Mammary epithelial cell (primary cell): ENCODE results near the gene LTBP3.

ENCODE experiments used
- CTCF ChIP-seq, 2 donors: IDR thresholded peaks in 1 of 2; conservative IDR thresholded peaks in 1 of 2; 2 replicates each; pipeline ENCODE4 v1.5.1; 2011 to 2012; ENCODE audit warnings: inconsistent platforms in 2 of 2, low read length in 2 of 2, mild to moderate bottlenecking in 2 of 2, control low read depth in 1 of 2, low read depth in 1 of 2; ENCODE audit not compliant: insufficient read depth in 1 of 2; ENCODE audit errors: extremely low read depth in 1 of 2
- EZH2 ChIP-seq: IDR thresholded peaks from 2 replicates; pipeline ENCODE4 v1.6.1; 2012; ENCODE audit warnings: low read length, inconsistent platforms, borderline replicate concordance

- TF ChIP-seq EZH2 (no peak), CTCF (conservative IDR thresholded peaks at IDR 0.05 in 1 of 2, IDR thresholded peaks at IDR 0.05 in 1 of 2; ENCODE audit: extremely low read depth in 1 of 2, insufficient read depth in 1 of 2, low read depth in 1 of 2, low read length in 2 of 2) (no peak)
Measured at GRCh38 chr11:65575568-65576231, 17.5 kb upstream of the LTBP3 start, which contains the start of gene EHBP1L1.
